Endothelial cell of umbilical vein (primary cell): ENCODE data around the gene CXCL14.

Source experiments
- POLR2A ChIP-seq: IDR thresholded peaks from 2 replicates; pipeline ENCODE4 v1.6.1; 2012; ENCODE audit warnings: low read depth, mild to moderate bottlenecking, control low read depth, low read length
- POLR2AphosphoS5 ChIP-seq: IDR thresholded peaks from 2 replicates; pipeline ENCODE4 v1.6.1; 2012; ENCODE audit warnings: low read depth, mild to moderate bottlenecking, control low read depth, low read length, moderate library complexity; ENCODE audit not compliant: insufficient read depth
- TF ChIP-seq, protein P1 (sequence below), 2 donors: IDR thresholded peaks; 1 replicate in 1 of 2; 2 replicates in 1 of 2; pipeline ENCODE4 v1.5.1; 2011; ENCODE audit warnings: low read length in 2 of 2, mild to moderate bottlenecking in 2 of 2, moderate library complexity in 2 of 2, control low read depth in 1 of 2, inconsistent platforms in 1 of 2, low read depth in 1 of 2; ENCODE audit not compliant: insufficient read depth in 1 of 2; ENCODE audit errors: extremely low read depth in 1 of 2

GRCh38 chr5:135594416-135594960, 15.7 kb upstream of the CXCL14 start:
- TF ChIP-seq, protein P1, sequence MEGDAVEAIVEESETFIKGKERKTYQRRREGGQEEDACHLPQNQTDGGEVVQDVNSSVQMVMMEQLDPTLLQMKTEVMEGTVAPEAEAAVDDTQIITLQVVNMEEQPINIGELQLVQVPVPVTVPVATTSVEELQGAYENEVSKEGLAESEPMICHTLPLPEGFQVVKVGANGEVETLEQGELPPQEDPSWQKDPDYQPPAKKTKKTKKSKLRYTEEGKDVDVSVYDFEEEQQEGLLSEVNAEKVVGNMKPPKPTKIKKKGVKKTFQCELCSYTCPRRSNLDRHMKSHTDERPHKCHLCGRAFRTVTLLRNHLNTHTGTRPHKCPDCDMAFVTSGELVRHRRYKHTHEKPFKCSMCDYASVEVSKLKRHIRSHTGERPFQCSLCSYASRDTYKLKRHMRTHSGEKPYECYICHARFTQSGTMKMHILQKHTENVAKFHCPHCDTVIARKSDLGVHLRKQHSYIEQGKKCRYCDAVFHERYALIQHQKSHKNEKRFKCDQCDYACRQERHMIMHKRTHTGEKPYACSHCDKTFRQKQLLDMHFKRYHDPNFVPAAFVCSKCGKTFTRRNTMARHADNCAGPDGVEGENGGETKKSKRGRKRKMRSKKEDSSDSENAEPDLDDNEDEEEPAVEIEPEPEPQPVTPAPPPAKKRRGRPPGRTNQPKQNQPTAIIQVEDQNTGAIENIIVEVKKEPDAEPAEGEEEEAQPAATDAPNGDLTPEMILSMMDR (IDR thresholded peaks at IDR 0.05; ENCODE audit: extremely low read depth in 1 of 2, insufficient read depth in 1 of 2, low read depth in 1 of 2, low read length in 2 of 2): no peak
- TF ChIP-seq POLR2AphosphoS5 (no peak), POLR2A (no peak)
